GM12878 (cell line): Measurements from ENCODE around the gene CENPS. TPM values are rescaled to one million over a fixed set of nuclear protein-coding genes. Genes with fewer than 3 reads are reported as not detected.
A peak's percentile ranks its signal among the peaks of the same experiment; 100 is the strongest.

Source experiments
- BCL11A ChIP-seq: IDR thresholded peaks from 2 replicates; pipeline ENCODE4 v1.6.1; 2011; ENCODE audit warnings: low read depth, low read length
- CREB1 ChIP-seq: IDR thresholded peaks from 2 replicates; pipeline ENCODE4 v1.6.1; 2012; ENCODE audit warnings: low read depth, mild to moderate bottlenecking, inconsistent platforms
- E2F4 ChIP-seq: IDR thresholded peaks from 2 replicates; pipeline ENCODE4 v1.6.1; 2012; ENCODE audit warnings: low read depth, low read length, improper control_type of control experiment
- EZH2 ChIP-seq: IDR thresholded peaks from 2 replicates; pipeline ENCODE4 v1.6.1; 2012; ENCODE audit warnings: low read depth, mild to moderate bottlenecking, control low read depth, inconsistent platforms, low read length, borderline replicate concordance; ENCODE audit not compliant: control insufficient read depth
- GABPA ChIP-seq: IDR thresholded peaks from 2 replicates; pipeline ENCODE4 v1.6.1; 2014; ENCODE audit warnings: antibody characterized with exemption, low read depth, mild to moderate bottlenecking, inconsistent platforms
- HDAC2 ChIP-seq: fragments of 200-600 bp; sonication (generic); IDR thresholded peaks from 2 replicates; pipeline ENCODE4 v1.6.1; 2017
- HDAC6 ChIP-seq: fragments of 200-600 bp; sonication (generic); IDR thresholded peaks from one replicate; pipeline ENCODE4 v1.8.0; 2017; ENCODE audit warnings: antibody characterized with exemption; ENCODE audit not compliant: unreplicated experiment
- HDGF ChIP-seq: fragments of 450-650 bp; IDR thresholded peaks from 2 replicates; pipeline ENCODE4 v1.6.1; 2016; ENCODE audit warnings: antibody characterized with exemption
- IKZF2 ChIP-seq, 2 experiments: fragments of 450-650 bp; IDR thresholded peaks; 2 replicates each; pipeline ENCODE4 v1.6.1; 2017; ENCODE audit warnings: mild to moderate bottlenecking in 2 of 2, moderate library complexity in 2 of 2
- LARP7 ChIP-seq: fragments of 450-650 bp; IDR thresholded peaks from 2 replicates; pipeline ENCODE4 v1.6.1; 2017; ENCODE audit warnings: mild to moderate bottlenecking
- NRF1 ChIP-seq: conservative IDR thresholded peaks from 2 replicates; pipeline ENCODE4 v1.6.1; 2011; ENCODE audit warnings: mild to moderate bottlenecking, low read depth, low read length, improper control_type of control experiment
- POLR2AphosphoS5 ChIP-seq: IDR thresholded peaks from 2 replicates; pipeline ENCODE4 v1.6.1; 2011; ENCODE audit warnings: mild to moderate bottlenecking, low read length, inconsistent platforms
- PRDM15 ChIP-seq: fragments of 450-650 bp; formaldehyde crosslinking; IDR thresholded peaks from 2 replicates; pipeline ENCODE4 v1.4.0; 2020; ENCODE audit warnings: mild to moderate bottlenecking, moderate library complexity
- RB1 ChIP-seq: fragments of 450-650 bp; formaldehyde crosslinking; IDR thresholded peaks from 2 replicates; pipeline ENCODE4 v1.6.1; 2017; ENCODE audit warnings: mild to moderate bottlenecking, borderline replicate concordance
- RELB ChIP-seq: fragments of 450-650 bp; IDR thresholded peaks from 2 replicates; pipeline ENCODE4 v1.6.1; 2017; ENCODE audit warnings: low read depth, mild to moderate bottlenecking, moderate library complexity
- SPI1 ChIP-seq: IDR thresholded peaks from 2 replicates; pipeline ENCODE4 v1.6.1; 2011; ENCODE audit warnings: low read depth, mild to moderate bottlenecking, low read length, moderate library complexity, borderline replicate concordance; ENCODE audit not compliant: insufficient read depth
- TAF1 ChIP-seq: IDR thresholded peaks from 2 replicates; pipeline ENCODE4 v1.6.1; 2011; ENCODE audit warnings: mild to moderate bottlenecking, low read depth, low read length, borderline replicate concordance
- ZBTB33 ChIP-seq: fragments of 450-650 bp; IDR thresholded peaks from 2 replicates; pipeline ENCODE4 v1.6.1; 2017; ENCODE audit warnings: mild to moderate bottlenecking
- ZNF24 ChIP-seq: fragments of 450-650 bp; IDR thresholded peaks from 2 replicates; pipeline ENCODE4 v1.6.1; 2017; ENCODE audit warnings: antibody characterized with exemption, mild to moderate bottlenecking
- polyA plus RNA-seq, 11 experiments: library from polyadenylated mRNA; depleted of rRNA in 4 of 11; unstranded in 6 of 11; stranded (reverse) in 5 of 11; fragments of >200 nt; fragmentation: Nextera tagmentation in 4 of 11; fragmentation: Illumina TruSeq in 1 of 11; extraction: Ambion mirVana in 4 of 11; extraction: Trizol in 1 of 11; gene quantifications; 1 replicate in 1 of 11; 2 replicates in 10 of 11; pipeline versions ENCODE4 v1.2.1 to v1.2.3, GENCODE V29; 2011 to 2016; ENCODE audit warnings: inconsistent platforms in 2 of 11, missing spikeins in 2 of 11, low read depth in 1 of 11
- total RNA-seq, 4 experiments: library from RNA; depleted of rRNA in 3 of 4; stranded (reverse); fragments of >200 nt in 3 of 4; fragmentation: Illumina TruSeq in 1 of 4; extraction: Trizol in 1 of 4; gene quantifications; 2 replicates each; pipeline versions ENCODE4 v1.2.1 to v1.2.3, GENCODE V29; 2013 to 2021

Gene CENPS
- total and polyA plus RNA-seq, 10 of the 15 experiments (the other 5 are each of a cell fraction or from before 2014, with no cell fraction given): 9.4 to 51.7 (median 16.7) TPM

GRCh38 chr1:10398734-10399443 lies 31.3 kb upstream of the CENPS start, which contains the start of gene PGD (continued):
- TF ChIP-seq ZBTB33 (no peak), PRDM15 (CRISPR knock-in tag) (no peak), BCL11A (no peak), ZNF24 (no peak), EZH2 (no peak), RELB (peak; percentile 98), NRF1 (peak; percentile 31; the same call in 1 of the 2 replicates), POLR2AphosphoS5 (peak; percentile 84), TAF1 (peak; percentile 67; the same call in 1 of the 2 replicates), HDAC2 (no peak), GABPA (no peak), RB1 (no peak), HDAC6 (no peak), SPI1 (no peak), IKZF2 (IDR thresholded peaks at IDR 0.05) (peak in 1 of 2 experiments; percentile 35; a peak in 2 of 4 replicates), HDGF (peak; percentile 82; the same call in 1 of the 2 replicates), LARP7 (peak; percentile 85), E2F4 (no peak; the same call in 1 of the 2 replicates), CREB1 (peak; percentile 88)
